Peyer's patch (tissue), 4 donors: ENCODE data around the gene PRRG2.

ENCODE experiments used
- CTCF ChIP-seq, 6 experiments: fragments of 450-650 bp in 4 of 6; fragments of 200-600 bp in 2 of 6; sonication (generic) in 1 of 6; IDR thresholded peaks; one replicate each; pipeline ENCODE4 v1.5.1; 2017 to 2019; ENCODE audit warnings: antibody characterized with exemption in 6 of 6, mild to moderate bottlenecking in 3 of 6, moderate library complexity in 1 of 6
- POLR2A ChIP-seq, 2 donors: fragments of 450-650 bp; IDR thresholded peaks; one replicate each; pipeline ENCODE4 v1.5.1; 2017; ENCODE audit warnings: antibody characterized with exemption in 2 of 2, mild to moderate bottlenecking in 2 of 2, moderate library complexity in 2 of 2

- TF ChIP-seq CTCF (IDR thresholded peaks at IDR 0.05) (no peak), POLR2A (IDR thresholded peaks at IDR 0.05) (no peak)
These were observed 44.1 kb downstream of the PRRG2 start for GRCh38 chr19:49624967-49625910.
